Fibroblast of lung (primary cell): Measurements from ENCODE around the gene YJU2. TPM values are rescaled to one million over a fixed set of nuclear protein-coding genes. Genes with fewer than 3 reads are reported as not detected.

Experiments
- DNase-seq, 2 donors: peaks; one replicate each; pipeline versions ENCODE4 v3.0.0 to v3.0.0-alpha.2; 2010; ENCODE audit warnings: low read depth in 2 of 2
- H2AFZ ChIP-seq: 2 replicates; pipeline ENCODE4 v1.5.1; 2012; ENCODE audit warnings: low read length, control low read depth, inconsistent platforms
- H3K27ac ChIP-seq: 2 replicates; pipeline ENCODE4 v1.5.1; 2011; ENCODE audit warnings: low read length, control low read depth; ENCODE audit not compliant: insufficient read depth
- H3K27me3 ChIP-seq: 2 replicates; pipeline ENCODE4 v1.5.1; 2011; ENCODE audit warnings: mild to moderate bottlenecking, low read length; ENCODE audit not compliant: control insufficient read depth, insufficient read depth
- H3K36me3 ChIP-seq: 2 replicates; pipeline ENCODE4 v1.5.1; 2011; ENCODE audit warnings: low read length; ENCODE audit not compliant: control insufficient read depth, insufficient read depth
- H3K4me1 ChIP-seq: 2 replicates; pipeline ENCODE4 v1.5.1; 2011; ENCODE audit warnings: low read length; ENCODE audit not compliant: control insufficient read depth, insufficient read depth; ENCODE audit errors: extremely low read depth
- H3K4me2 ChIP-seq: 2 replicates; pipeline ENCODE4 v1.5.1; 2011; ENCODE audit warnings: low read length, control low read depth; ENCODE audit not compliant: insufficient read depth; ENCODE audit errors: extremely low read depth
- H3K4me3 ChIP-seq, 4 experiments: fragments of 200-600 bp in 1 of 4; sonication (generic) in 1 of 4; replicated peaks in 1 of 4; 2 replicates each; pipeline ENCODE4 v1.5.1; 2011 to 2016; ENCODE audit warnings: low read length in 4 of 4, low read depth in 3 of 4, mild to moderate bottlenecking in 3 of 4, control low read depth in 2 of 4, inconsistent platforms in 1 of 4, mixed read lengths in 1 of 4; ENCODE audit not compliant: insufficient read depth in 1 of 4; ENCODE audit errors: control extremely low read depth in 1 of 4
- H3K79me2 ChIP-seq: 2 replicates; pipeline ENCODE4 v1.5.1; 2012; ENCODE audit warnings: mild to moderate bottlenecking, low read length, inconsistent platforms; ENCODE audit not compliant: control insufficient read depth, insufficient read depth
- H3K9ac ChIP-seq: 2 replicates; pipeline ENCODE4 v1.5.1; 2011; ENCODE audit warnings: mild to moderate bottlenecking, low read length, control low read depth; ENCODE audit not compliant: insufficient read depth
- H3K9me3 ChIP-seq: 2 replicates; pipeline ENCODE4 v1.5.1; 2012; ENCODE audit warnings: low read depth, low read length; ENCODE audit not compliant: control insufficient read depth, insufficient read depth
- H4K20me1 ChIP-seq: 2 replicates; pipeline ENCODE4 v1.5.1; 2011; ENCODE audit warnings: low read length; ENCODE audit not compliant: control insufficient read depth, insufficient read depth; ENCODE audit errors: extremely low read depth
- EZH2 ChIP-seq: IDR thresholded peaks from 2 replicates; pipeline ENCODE4 v1.5.1; 2012; ENCODE audit warnings: low read length, control low read depth, mild to moderate bottlenecking; ENCODE audit errors: missing control alignments
- polyA plus RNA-seq, 2 donors: library from polyadenylated mRNA; depleted of rRNA in 1 of 2; stranded (reverse) in 1 of 2; unstranded in 1 of 2; fragments of >200 nt; gene quantifications; 2 replicates each; pipeline ENCODE4 v1.2.1, GENCODE V29; 2011 to 2012; ENCODE audit warnings: missing spikeins in 1 of 2
- total RNA-seq: library from RNA; depleted of rRNA; stranded (reverse); fragments of >200 nt; gene quantifications from 2 replicates; pipeline ENCODE4 v1.2.1, GENCODE V29; 2014
- TF ChIP-seq, protein P1 (sequence below), 2 donors: IDR thresholded peaks in 1 of 2; conservative IDR thresholded peaks in 1 of 2; 1 replicate in 1 of 2; 2 replicates in 1 of 2; pipeline ENCODE4 v1.5.1; 2011 to 2012; ENCODE audit warnings: low read length in 2 of 2, control low read depth in 1 of 2, inconsistent platforms in 1 of 2, low read depth in 1 of 2, mild to moderate bottlenecking in 1 of 2

YJU2 gene
- total and polyA plus RNA-seq, 2 donors (not counting 1 experiment from before 2014, with no cell fraction given) = 10.7 to 14.7 TPM

DNA sequence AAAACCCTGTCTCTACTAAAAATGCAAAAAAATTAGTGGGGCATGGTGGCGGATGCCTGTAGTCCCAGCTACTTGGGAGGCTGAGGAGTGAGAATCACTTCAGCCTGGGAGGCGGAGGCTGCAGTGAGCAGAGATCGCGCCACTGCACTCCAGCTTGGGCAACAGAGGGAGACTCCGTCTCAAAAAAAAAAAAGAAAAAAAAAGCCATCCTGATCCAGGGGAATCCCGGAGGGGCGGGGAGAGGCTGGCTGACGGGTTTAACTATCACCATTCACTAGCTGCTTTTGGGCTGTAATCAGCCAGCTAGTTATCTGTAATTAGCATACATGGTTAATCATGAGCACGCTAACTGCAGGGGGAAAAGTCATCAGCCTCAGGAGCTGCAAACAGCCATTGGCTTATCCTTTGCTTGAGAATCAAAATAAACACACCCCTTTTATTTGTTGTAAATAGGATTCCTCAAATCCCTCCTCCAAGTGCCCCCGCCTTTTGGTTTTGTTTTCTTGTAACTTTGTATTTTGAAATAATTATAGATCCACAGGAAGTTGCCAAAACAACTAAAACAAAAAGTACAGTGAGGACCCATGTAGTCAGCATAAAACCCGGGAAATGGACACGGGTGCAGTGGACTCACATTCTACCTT, 67.1 kb downstream of the YJU2 start:
- H3K36me3 ChIP-seq = no peaks in the 10 kb centered on the region
- no peak for DNase-seq
- H4K20me1 ChIP-seq = no peaks in the 10 kb centered on the region
- H2AFZ ChIP-seq = no peak overlapping the region
- H3K79me2 ChIP-seq = no peaks in the 10 kb centered on the region
- no peak overlapping the region for H3K4me3 ChIP-seq
- no peak overlapping the region for H3K9ac ChIP-seq
- no peaks in the 10 kb centered on the region for H3K27me3 ChIP-seq
- H3K9me3 ChIP-seq = no peaks in the 10 kb centered on the region
- no peak overlapping the region for H3K27ac ChIP-seq
- no peak for TF ChIP-seq EZH2
- TF ChIP-seq, protein P1, sequence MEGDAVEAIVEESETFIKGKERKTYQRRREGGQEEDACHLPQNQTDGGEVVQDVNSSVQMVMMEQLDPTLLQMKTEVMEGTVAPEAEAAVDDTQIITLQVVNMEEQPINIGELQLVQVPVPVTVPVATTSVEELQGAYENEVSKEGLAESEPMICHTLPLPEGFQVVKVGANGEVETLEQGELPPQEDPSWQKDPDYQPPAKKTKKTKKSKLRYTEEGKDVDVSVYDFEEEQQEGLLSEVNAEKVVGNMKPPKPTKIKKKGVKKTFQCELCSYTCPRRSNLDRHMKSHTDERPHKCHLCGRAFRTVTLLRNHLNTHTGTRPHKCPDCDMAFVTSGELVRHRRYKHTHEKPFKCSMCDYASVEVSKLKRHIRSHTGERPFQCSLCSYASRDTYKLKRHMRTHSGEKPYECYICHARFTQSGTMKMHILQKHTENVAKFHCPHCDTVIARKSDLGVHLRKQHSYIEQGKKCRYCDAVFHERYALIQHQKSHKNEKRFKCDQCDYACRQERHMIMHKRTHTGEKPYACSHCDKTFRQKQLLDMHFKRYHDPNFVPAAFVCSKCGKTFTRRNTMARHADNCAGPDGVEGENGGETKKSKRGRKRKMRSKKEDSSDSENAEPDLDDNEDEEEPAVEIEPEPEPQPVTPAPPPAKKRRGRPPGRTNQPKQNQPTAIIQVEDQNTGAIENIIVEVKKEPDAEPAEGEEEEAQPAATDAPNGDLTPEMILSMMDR (conservative IDR thresholded peaks at IDR 0.05 in 1 of 2, IDR thresholded peaks at IDR 0.05 in 1 of 2; ENCODE audit: low read depth in 1 of 2, low read length in 2 of 2) = no peak
- H3K4me2 ChIP-seq = no peak overlapping the region
- no peaks in the 10 kb centered on the region for H3K4me1 ChIP-seq

DNA sequence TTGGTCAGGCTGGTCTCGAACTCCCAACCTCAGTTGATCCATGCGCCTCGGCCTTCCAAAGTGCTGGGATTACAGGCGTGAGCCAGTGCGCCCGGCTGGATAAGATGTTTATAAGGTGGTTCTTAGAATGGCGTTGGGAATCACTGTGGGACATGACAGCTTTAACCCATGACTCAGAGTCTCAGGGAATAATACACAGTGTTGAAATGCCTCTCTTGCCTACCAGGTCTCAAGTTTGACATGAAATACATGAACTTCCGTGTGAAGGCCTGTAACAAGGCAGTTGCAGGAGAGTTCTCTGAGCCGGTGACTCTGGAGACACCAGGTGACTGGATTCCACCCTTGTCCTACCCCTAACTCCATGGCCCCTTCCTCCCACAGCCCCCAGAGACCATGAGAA, 70.1 kb downstream of the YJU2 start:
- TF ChIP-seq EZH2 = no peak
- TF ChIP-seq, protein P1 (conservative IDR thresholded peaks at IDR 0.05 in 1 of 2, IDR thresholded peaks at IDR 0.05 in 1 of 2; ENCODE audit: low read depth in 1 of 2, low read length in 2 of 2) = no peak
- H3K79me2 ChIP-seq = no peaks in the 10 kb centered on the region
- no peaks in the 10 kb centered on the region for H3K4me1 ChIP-seq
- no peaks in the 10 kb centered on the region for H4K20me1 ChIP-seq
- H3K9me3 ChIP-seq = no peaks in the 10 kb centered on the region
- H2AFZ ChIP-seq = no peak overlapping the region
- H3K27me3 ChIP-seq = no peaks in the 10 kb centered on the region
- no peak for DNase-seq
- H3K4me3 ChIP-seq = no peak overlapping the region
- H3K4me2 ChIP-seq = no peak overlapping the region
- no peaks in the 10 kb centered on the region for H3K36me3 ChIP-seq
- H3K9ac ChIP-seq = no peak overlapping the region
- no peak overlapping the region for H3K27ac ChIP-seq

DNA sequence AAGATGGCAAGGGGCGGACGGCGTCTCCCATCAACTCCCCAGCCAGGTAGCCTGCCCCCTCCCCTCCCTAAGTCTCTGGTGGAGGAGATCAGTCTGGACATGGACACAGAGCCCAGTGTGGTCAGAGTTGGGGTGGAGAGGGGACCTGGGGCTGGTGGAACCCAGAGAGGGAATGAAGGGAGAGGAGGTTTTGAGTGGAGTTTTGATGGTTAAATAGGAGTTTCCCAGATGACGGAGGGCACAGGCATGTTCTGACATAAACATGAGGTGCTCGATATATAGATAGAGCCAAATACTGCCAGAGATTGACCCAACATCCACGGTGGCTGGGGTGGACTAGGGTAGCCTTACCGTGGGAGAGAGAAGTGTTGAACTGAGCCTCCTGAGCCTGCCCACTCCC, 71.6 kb downstream of the YJU2 start:
- DNase-seq = no peak
- H2AFZ ChIP-seq = no peak overlapping the region
- TF ChIP-seq EZH2 = no peak
- TF ChIP-seq, protein P1 (conservative IDR thresholded peaks at IDR 0.05 in 1 of 2, IDR thresholded peaks at IDR 0.05 in 1 of 2; ENCODE audit: low read depth in 1 of 2, low read length in 2 of 2) = no peak

More for the DNA sequence above, 71.6 kb downstream of the YJU2 start:
- Histone ChIP-seq H3K4me2 (no peak overlapping the region), H3K9ac (no peak overlapping the region), H3K27ac (no peak overlapping the region), H4K20me1 (no peaks in the 10 kb centered on the region), H3K9me3 (no peaks in the 10 kb centered on the region), H3K27me3 (no peaks in the 10 kb centered on the region), H3K79me2 (no peaks in the 10 kb centered on the region), H3K4me1 (no peaks in the 10 kb centered on the region), H3K4me3 (no peak overlapping the region), H3K36me3 (no peaks in the 10 kb centered on the region)

Other genes starting within 250 kb of the YJU2 start
- 12.1 and 14.9 TPM in 2 replicates for gene PIAS4, start 239.3 kb upstream of the YJU2 start, total RNA-seq
- 6.6 and 7.3 TPM in 2 replicates for gene PIAS4, start 239.3 kb upstream of the YJU2 start, polyA plus RNA-seq
- gene ZBTB7A, start 180.2 kb upstream of the YJU2 start, total RNA-seq = 11.8 and 17.7 TPM in 2 replicates
- 4.7 and 4.9 TPM in 2 replicates for gene ZBTB7A, start 180.2 kb upstream of the YJU2 start, polyA plus RNA-seq
- 159 and 177 TPM in 2 replicates for gene MAP2K2, start 123.0 kb upstream of the YJU2 start, total RNA-seq
- 61.6 and 100 TPM in 2 replicates for gene MAP2K2, start 123.0 kb upstream of the YJU2 start, polyA plus RNA-seq
- 0.17 TPM in 1 of 2 replicates, not detected in the other for gene CREB3L3, start 93.4 kb upstream of the YJU2 start, total RNA-seq
- not detected in 2 replicates for gene CREB3L3, start 93.4 kb upstream of the YJU2 start, polyA plus RNA-seq
- 9.2 and 10.0 TPM in 2 replicates for gene SIRT6, start 64.5 kb upstream of the YJU2 start, total RNA-seq
- 8.8 and 11.0 TPM in 2 replicates for gene SIRT6, start 64.5 kb upstream of the YJU2 start, polyA plus RNA-seq
- gene ANKRD24, start 64.4 kb upstream of the YJU2 start, total RNA-seq = 2.3 and 2.6 TPM in 2 replicates
- 0.09 and 0.14 TPM in 2 replicates for gene ANKRD24, start 64.4 kb upstream of the YJU2 start, polyA plus RNA-seq
- not detected in 2 replicates for gene EBI3, start 17.6 kb upstream of the YJU2 start, total RNA-seq
- gene EBI3, start 17.6 kb upstream of the YJU2 start, polyA plus RNA-seq = 0.05 and 0.14 TPM in 2 replicates
- not detected in 2 replicates for gene SHD, start 32.2 kb downstream of the YJU2 start, total RNA-seq
- gene SHD, start 32.2 kb downstream of the YJU2 start, polyA plus RNA-seq = not detected in 2 replicates
- gene TMIGD2, start 55.3 kb downstream of the YJU2 start, total RNA-seq = not detected in 2 replicates
- not detected in 2 replicates for gene TMIGD2, start 55.3 kb downstream of the YJU2 start, polyA plus RNA-seq
- gene FSD1, start 57.5 kb downstream of the YJU2 start, total RNA-seq = 8.7 and 10.1 TPM in 2 replicates
- gene FSD1, start 57.5 kb downstream of the YJU2 start, polyA plus RNA-seq = 4.6 and 7.1 TPM in 2 replicates
- 4.4 and 4.8 TPM in 2 replicates for gene STAP2, start 91.7 kb downstream of the YJU2 start, total RNA-seq
- gene STAP2, start 91.7 kb downstream of the YJU2 start, polyA plus RNA-seq = 1.7 and 2.2 TPM in 2 replicates
- 6.4 and 7.1 TPM in 2 replicates for gene MPND, start 96.5 kb downstream of the YJU2 start, total RNA-seq
- 2.7 and 3.8 TPM in 2 replicates for gene MPND, start 96.5 kb downstream of the YJU2 start, polyA plus RNA-seq
- 20.3 and 23.9 TPM in 2 replicates for gene SH3GL1, start 153.5 kb downstream of the YJU2 start, total RNA-seq
- 44.9 and 58.7 TPM in 2 replicates for gene SH3GL1, start 153.5 kb downstream of the YJU2 start, polyA plus RNA-seq
- gene CHAF1A, start 155.6 kb downstream of the YJU2 start, total RNA-seq = 3.9 and 5.9 TPM in 2 replicates
- gene CHAF1A, start 155.6 kb downstream of the YJU2 start, polyA plus RNA-seq = 5.9 and 15.4 TPM in 2 replicates
- gene UBXN6, start 210.7 kb downstream of the YJU2 start, total RNA-seq = 98.9 and 114 TPM in 2 replicates
- gene UBXN6, start 210.7 kb downstream of the YJU2 start, polyA plus RNA-seq = 49.1 and 53.3 TPM in 2 replicates
- gene HDGFL2, start 225.2 kb downstream of the YJU2 start, total RNA-seq = 47.8 and 51.2 TPM in 2 replicates
- 19.5 and 23.6 TPM in 2 replicates for gene HDGFL2, start 225.2 kb downstream of the YJU2 start, polyA plus RNA-seq